OCI-LY3 (cell line): ENCODE data around the gene EDA.

Source experiments
- EZH2phosphoT487 ChIP-seq: fragments of 200-600 bp; shearing (Covaris generic); IDR thresholded peaks from 2 replicates; pipeline ENCODE4 v1.6.1; 2018; ENCODE audit warnings: antibody characterized with exemption, mixed run types, low read depth
- TF ChIP-seq, protein P1 (sequence below): fragments of 200-600, 300-600 bp; sonication (generic); IDR thresholded peaks from 2 replicates; pipeline ENCODE4 v1.5.1; 2014; ENCODE audit warnings: antibody characterized with exemption, low read length, low read depth

DNA sequence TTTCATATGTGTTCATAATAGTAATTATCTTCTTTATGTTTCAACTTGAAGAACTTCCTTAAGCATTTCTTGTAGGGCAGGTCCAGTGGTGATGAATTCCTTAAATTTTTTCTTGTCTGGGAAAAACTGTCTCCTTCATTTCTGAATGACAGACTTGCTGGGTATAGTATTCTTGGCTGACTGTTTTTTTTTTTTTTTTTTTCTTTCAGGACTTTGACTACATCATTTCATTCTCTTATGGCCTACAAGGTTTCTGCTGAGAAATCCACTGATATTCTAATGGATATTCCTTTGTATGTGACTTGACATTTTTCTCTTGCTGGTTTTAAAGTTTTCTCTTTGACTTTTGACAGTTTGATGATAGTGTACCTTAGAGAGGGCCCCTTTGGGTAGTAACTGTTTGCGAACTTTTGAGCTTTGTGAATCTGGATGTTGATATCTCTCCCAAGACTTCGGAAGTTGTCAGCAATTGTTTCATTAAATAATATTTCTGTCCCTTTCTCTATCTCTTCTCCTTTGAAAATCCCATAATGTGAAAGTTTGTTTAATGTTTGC, 54.2 kb downstream of the EDA start:
- TF ChIP-seq, protein P1, sequence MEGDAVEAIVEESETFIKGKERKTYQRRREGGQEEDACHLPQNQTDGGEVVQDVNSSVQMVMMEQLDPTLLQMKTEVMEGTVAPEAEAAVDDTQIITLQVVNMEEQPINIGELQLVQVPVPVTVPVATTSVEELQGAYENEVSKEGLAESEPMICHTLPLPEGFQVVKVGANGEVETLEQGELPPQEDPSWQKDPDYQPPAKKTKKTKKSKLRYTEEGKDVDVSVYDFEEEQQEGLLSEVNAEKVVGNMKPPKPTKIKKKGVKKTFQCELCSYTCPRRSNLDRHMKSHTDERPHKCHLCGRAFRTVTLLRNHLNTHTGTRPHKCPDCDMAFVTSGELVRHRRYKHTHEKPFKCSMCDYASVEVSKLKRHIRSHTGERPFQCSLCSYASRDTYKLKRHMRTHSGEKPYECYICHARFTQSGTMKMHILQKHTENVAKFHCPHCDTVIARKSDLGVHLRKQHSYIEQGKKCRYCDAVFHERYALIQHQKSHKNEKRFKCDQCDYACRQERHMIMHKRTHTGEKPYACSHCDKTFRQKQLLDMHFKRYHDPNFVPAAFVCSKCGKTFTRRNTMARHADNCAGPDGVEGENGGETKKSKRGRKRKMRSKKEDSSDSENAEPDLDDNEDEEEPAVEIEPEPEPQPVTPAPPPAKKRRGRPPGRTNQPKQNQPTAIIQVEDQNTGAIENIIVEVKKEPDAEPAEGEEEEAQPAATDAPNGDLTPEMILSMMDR, result no peak
- no peak for TF ChIP-seq EZH2phosphoT487
